Colonic mucosa (tissue), 4 donors: ENCODE measurements around the gene DCUN1D1. TPM values are rescaled to one million over a fixed set of nuclear protein-coding genes. Genes with fewer than 3 reads are reported as not detected.

Experiments used
- DNase-seq: peaks from one replicate; pipeline ENCODE4 v3.0.0-alpha.2; 2020
- H3K27ac ChIP-seq: fragments of 200-600 bp; one replicate; pipeline ENCODE4 v1.8.0; 2021
- H3K27me3 ChIP-seq: fragments of 200-600 bp; one replicate; pipeline ENCODE4 v1.8.0; 2021
- H3K36me3 ChIP-seq: fragments of 200-600 bp; one replicate; pipeline ENCODE4 v1.8.0; 2021
- H3K4me1 ChIP-seq: fragments of 200-600 bp; one replicate; pipeline ENCODE4 v1.8.0; 2021; ENCODE audit warnings: mild to moderate bottlenecking
- H3K4me3 ChIP-seq: fragments of 200-600 bp; one replicate; pipeline ENCODE4 v1.8.0; 2021
- H3K9ac ChIP-seq, 2 donors: one replicate each; pipeline ENCODE4 v1.7.0; 2013; ENCODE audit warnings: control low read depth in 2 of 2, low read depth in 2 of 2, low read length in 2 of 2
- H3K9me3 ChIP-seq: fragments of 200-600 bp; one replicate; pipeline ENCODE4 v1.8.0; 2021
- CTCF ChIP-seq: fragments of 200-600 bp; IDR thresholded peaks from one replicate; pipeline ENCODE4 v1.8.0; 2022; ENCODE audit warnings: antibody characterized with exemption, mild to moderate bottlenecking
- intact Hi-C: fragments of 100-400 bp; cut with DNase I; formaldehyde crosslinking; loops from one replicate; pipeline ENCODE4 v1.14.1; 2022
- total RNA-seq, 2 donors: library from RNA; stranded (reverse); fragmentation: NEBNext Ultra II Directional in 1 of 2; extraction: Animal tissue kit (Norgen Biotek cat#: 25700) in 1 of 2; gene quantifications; one replicate each; pipeline ENCODE4 v1.2.1, GENCODE V29; 2021
- donor health status: healthy.
- donor health status: DM: no; HTN: no; CAD: no.
- donor health status: DM: no; HTN: no; CAD: no.

Gene DCUN1D1
- total RNA-seq, 2 donors from 2014 or later = 38.9 to 56.6 TPM

GRCh38 chr3:182957676-182958266, 22.6 kb downstream of the DCUN1D1 start:
- H3K9me3 ChIP-seq = no peaks in the 10 kb centered on the region
- no peak overlapping the region for H3K9ac ChIP-seq
- no peak overlapping the region for H3K4me3 ChIP-seq
- no peak for TF ChIP-seq CTCF
- intact Hi-C loops = no loop called here
- H3K36me3 ChIP-seq = no peaks in the 10 kb centered on the region
- H3K27ac ChIP-seq = no peak overlapping the region
- DNase-seq = no peak
- no peaks in the 10 kb centered on the region for H3K27me3 ChIP-seq
- H3K4me1 ChIP-seq = no peaks in the 10 kb centered on the region

DNA sequence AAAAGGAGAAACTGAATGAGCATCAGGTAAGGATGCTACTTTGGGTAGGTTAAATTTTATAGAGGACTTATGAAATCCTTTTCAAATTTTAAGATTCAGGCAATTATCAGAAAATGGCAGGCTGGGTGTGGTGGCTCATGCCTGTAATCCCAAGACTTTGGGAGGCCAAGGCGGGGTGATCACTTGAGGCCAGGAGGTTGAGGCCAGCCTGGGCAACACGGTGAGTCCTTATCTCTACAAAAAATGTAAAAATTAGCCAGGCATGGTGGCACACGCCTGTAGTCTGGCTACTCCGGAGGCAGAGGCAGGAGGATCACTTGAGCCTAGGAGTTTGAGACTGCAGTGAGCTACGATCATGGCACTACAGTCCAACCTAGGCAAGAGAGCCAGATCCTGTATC, 23.1 kb downstream of the DCUN1D1 start:
- no peak overlapping the region for H3K27ac ChIP-seq
- no peaks in the 10 kb centered on the region for H3K9me3 ChIP-seq
- H3K36me3 ChIP-seq = no peaks in the 10 kb centered on the region
- no peak overlapping the region for H3K4me3 ChIP-seq
- H3K9ac ChIP-seq = no peak overlapping the region
- H3K27me3 ChIP-seq = no peaks in the 10 kb centered on the region
- no peak for TF ChIP-seq CTCF
- intact Hi-C loops = no loop called here
- H3K4me1 ChIP-seq = no peaks in the 10 kb centered on the region
- no peak for DNase-seq

DNA sequence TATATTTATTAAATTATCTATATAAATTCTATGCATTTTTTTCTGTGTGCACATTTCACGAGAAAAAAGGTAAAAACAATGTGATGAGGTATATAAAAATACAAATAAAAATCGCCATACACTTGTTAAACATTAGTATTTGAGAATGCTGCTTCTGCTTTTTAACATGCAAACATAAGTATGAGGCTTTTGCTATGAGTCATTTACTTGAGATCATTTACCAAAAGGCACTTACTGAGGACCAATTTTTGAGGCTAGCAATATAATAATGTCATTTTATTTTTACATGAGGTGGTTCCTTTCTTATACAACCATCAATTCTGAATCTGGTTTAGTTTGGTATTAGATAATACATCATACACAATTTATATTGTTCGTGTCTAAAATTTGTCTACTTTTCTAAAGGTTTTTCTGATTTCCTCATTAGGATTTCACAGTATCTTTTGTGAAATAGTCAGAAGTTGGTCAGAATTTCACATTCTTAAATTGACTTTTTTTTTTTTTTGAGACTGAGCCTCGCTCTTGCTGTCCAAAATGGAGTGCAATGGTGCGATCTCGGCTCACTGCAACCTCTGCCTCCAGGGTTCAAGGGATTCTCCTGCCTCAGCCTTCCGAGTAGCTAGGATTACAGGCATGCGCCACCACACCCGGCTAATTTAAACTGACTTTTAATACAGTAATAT, 25.6 kb downstream of the DCUN1D1 start:
- no peaks in the 10 kb centered on the region for H3K27me3 ChIP-seq
- no peak overlapping the region for H3K27ac ChIP-seq
- H3K36me3 ChIP-seq = no peaks in the 10 kb centered on the region
- TF ChIP-seq CTCF = no peak
- H3K4me3 ChIP-seq = no peak overlapping the region
- intact Hi-C loops = no loop called here
- DNase-seq = no peak
- H3K4me1 ChIP-seq = no peaks in the 10 kb centered on the region
- no peak overlapping the region for H3K9ac ChIP-seq
- H3K9me3 ChIP-seq = no peaks in the 10 kb centered on the region

GRCh38 chr3:182949688-182950087, 30.6 kb downstream of the DCUN1D1 start:
- no peak overlapping the region for H3K27ac ChIP-seq
- no peaks in the 10 kb centered on the region for H3K27me3 ChIP-seq
- no peaks in the 10 kb centered on the region for H3K4me1 ChIP-seq
- intact Hi-C loops = no loop called here
- no peak for TF ChIP-seq CTCF
- no peak overlapping the region for H3K9ac ChIP-seq
- no peak overlapping the region for H3K4me3 ChIP-seq
- no peak for DNase-seq
- H3K9me3 ChIP-seq = no peaks in the 10 kb centered on the region
- no peaks in the 10 kb centered on the region for H3K36me3 ChIP-seq

DNA sequence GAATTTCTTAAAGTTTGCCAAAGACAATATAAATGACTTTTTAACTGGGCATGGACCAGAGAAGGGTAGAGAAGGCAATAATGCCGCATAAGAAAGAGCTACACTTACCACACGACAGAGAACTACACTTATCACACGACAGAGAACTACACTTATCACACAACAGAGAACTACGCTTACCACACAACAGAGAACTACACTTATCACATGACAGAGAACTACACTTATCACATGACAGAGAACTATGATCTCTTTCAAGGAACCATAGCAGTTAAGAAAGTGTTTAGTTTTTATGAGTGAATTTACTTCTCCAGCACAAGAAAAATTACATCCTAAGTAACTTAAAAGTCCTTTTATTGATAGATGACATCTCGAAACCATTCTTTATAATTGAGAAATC, 32.0 kb downstream of the DCUN1D1 start:
- DNase-seq = no peak
- TF ChIP-seq CTCF = no peak
- Histone ChIP-seq H3K4me3 (no peak overlapping the region), H3K9ac (no peak overlapping the region), H3K4me1 (no peaks in the 10 kb centered on the region), H3K27ac (no peak overlapping the region), H3K36me3 (no peaks in the 10 kb centered on the region), H3K27me3 (no peaks in the 10 kb centered on the region), H3K9me3 (no peaks in the 10 kb centered on the region)
- intact Hi-C loops = no loop called here
